SK-N-SH treated with all-trans-retinoic acid at 6 μM for 48 hours (cell line): ENCODE data around the gene FOXO4.

Experiments
- ATAC-seq: fragments of 200-7000 bp; cut with Tn5 transposase; 3 replicates; pipeline ENCODE4 v1.9.1; 2020; ENCODE audit warnings: mild to moderate bottlenecking, moderate library complexity
- ARNTL ChIP-seq: fragments of 450-650 bp; formaldehyde crosslinking; IDR thresholded peaks from 2 replicates; pipeline ENCODE4 v1.5.0; 2020; ENCODE audit warnings: low read depth, mild to moderate bottlenecking, moderate library complexity, borderline replicate concordance
- BACH2 ChIP-seq: fragments of 250-450 bp; sonication (Bioruptor Pico); IDR thresholded peaks from 2 replicates; pipeline ENCODE4 v1.9.0; 2021; ENCODE audit warnings: mild to moderate bottlenecking, borderline replicate concordance
- CREB5 ChIP-seq: fragments of 250-450 bp; sonication (Bioruptor Pico); IDR thresholded peaks from 2 replicates; pipeline ENCODE4 v1.5.1; 2020; ENCODE audit warnings: low read depth, mild to moderate bottlenecking, moderate library complexity
- CSRNP3 ChIP-seq: fragments of 250-450 bp; sonication (Bioruptor Pico); IDR thresholded peaks from 2 replicates; pipeline ENCODE4 v1.5.1; 2021; ENCODE audit warnings: mild to moderate bottlenecking, moderate library complexity
- ESRRG ChIP-seq: fragments of 250-450 bp; sonication (Bioruptor Pico); IDR thresholded peaks from 2 replicates; pipeline ENCODE4 v1.6.1; 2021; ENCODE audit warnings: mild to moderate bottlenecking
- GLIS3 ChIP-seq: fragments of 250-450 bp; sonication (Bioruptor Pico); IDR thresholded peaks from 2 replicates; pipeline ENCODE4 v1.5.0; 2020; ENCODE audit warnings: mild to moderate bottlenecking, moderate library complexity
- PPARA ChIP-seq: fragments of 250-450 bp; sonication (Bioruptor Pico); IDR thresholded peaks from 2 replicates; pipeline ENCODE4 v1.5.0; 2020; ENCODE audit warnings: mild to moderate bottlenecking, borderline replicate concordance
- RARB ChIP-seq: fragments of 250-450 bp; sonication (Bioruptor Pico); IDR thresholded peaks from 2 replicates; pipeline ENCODE4 v1.8.0; 2021; ENCODE audit warnings: mild to moderate bottlenecking, moderate library complexity
- SNAI2 ChIP-seq: fragments of 250-450 bp; sonication (Bioruptor Pico); IDR thresholded peaks from 2 replicates; pipeline ENCODE4 v1.5.0; 2020; ENCODE audit warnings: mild to moderate bottlenecking, moderate library complexity
- TCF4 ChIP-seq: fragments of 250-450 bp; sonication (Bioruptor Pico); IDR thresholded peaks from 2 replicates; pipeline ENCODE4 v1.8.0; 2021; ENCODE audit warnings: mild to moderate bottlenecking, moderate library complexity, borderline replicate concordance
- ZC3H10 ChIP-seq: fragments of 250-450 bp; sonication (Bioruptor Pico); IDR thresholded peaks from 2 replicates; pipeline ENCODE4 v1.5.1; 2021; ENCODE audit warnings: mild to moderate bottlenecking, moderate library complexity
- ZFP30 ChIP-seq: fragments of 450-650 bp; formaldehyde crosslinking; IDR thresholded peaks from 2 replicates; pipeline ENCODE4 v1.5.0; 2022; ENCODE audit warnings: mild to moderate bottlenecking, moderate library complexity
- ZNF565 ChIP-seq: fragments of 450-650 bp; formaldehyde crosslinking; conservative IDR thresholded peaks from 2 replicates; pipeline ENCODE4 v1.5.0; 2020; ENCODE audit warnings: low read depth, mild to moderate bottlenecking, moderate library complexity
- ZNF70 ChIP-seq: fragments of 450-650 bp; formaldehyde crosslinking; IDR thresholded peaks from 2 replicates; pipeline ENCODE4 v1.5.0; 2020; ENCODE audit warnings: mild to moderate bottlenecking, moderate library complexity
- ZNF8 ChIP-seq: fragments of 450-650 bp; formaldehyde crosslinking; IDR thresholded peaks from 2 replicates; pipeline ENCODE4 v1.5.0; 2020; ENCODE audit warnings: mild to moderate bottlenecking, moderate library complexity
- TF ChIP-seq, protein P1 (sequence below): fragments of 250-450 bp; sonication (Bioruptor Pico); IDR thresholded peaks from 2 replicates; pipeline ENCODE4 v1.5.0; 2020; ENCODE audit warnings: mild to moderate bottlenecking, moderate library complexity
- TF ChIP-seq, protein P2 (sequence below): fragments of 250-450 bp; sonication (Bioruptor Pico); IDR thresholded peaks from 2 replicates; pipeline ENCODE4 v1.8.0; 2021; ENCODE audit warnings: low read depth, mild to moderate bottlenecking, moderate library complexity, borderline replicate concordance

FOXO4 gene

GRCh38 chrX:71082822-71083221, 12.8 kb upstream of the FOXO4 start:
- ATAC-seq, result no peak
- TF ChIP-seq GLIS3 (CRISPR knock-in tag) (no peak), CSRNP3 (no peak), PPARA (CRISPR knock-in tag) (no peak), BACH2 (no peak), ZC3H10 (CRISPR knock-in tag) (no peak), ESRRG (CRISPR knock-in tag) (no peak), TCF4 (CRISPR knock-in tag) (no peak), SNAI2 (CRISPR knock-in tag) (no peak), ARNTL (CRISPR knock-in tag) (no peak), ZNF70 (no peak), ZNF565 (CRISPR knock-in tag) (no peak)
- TF ChIP-seq, protein P1, sequence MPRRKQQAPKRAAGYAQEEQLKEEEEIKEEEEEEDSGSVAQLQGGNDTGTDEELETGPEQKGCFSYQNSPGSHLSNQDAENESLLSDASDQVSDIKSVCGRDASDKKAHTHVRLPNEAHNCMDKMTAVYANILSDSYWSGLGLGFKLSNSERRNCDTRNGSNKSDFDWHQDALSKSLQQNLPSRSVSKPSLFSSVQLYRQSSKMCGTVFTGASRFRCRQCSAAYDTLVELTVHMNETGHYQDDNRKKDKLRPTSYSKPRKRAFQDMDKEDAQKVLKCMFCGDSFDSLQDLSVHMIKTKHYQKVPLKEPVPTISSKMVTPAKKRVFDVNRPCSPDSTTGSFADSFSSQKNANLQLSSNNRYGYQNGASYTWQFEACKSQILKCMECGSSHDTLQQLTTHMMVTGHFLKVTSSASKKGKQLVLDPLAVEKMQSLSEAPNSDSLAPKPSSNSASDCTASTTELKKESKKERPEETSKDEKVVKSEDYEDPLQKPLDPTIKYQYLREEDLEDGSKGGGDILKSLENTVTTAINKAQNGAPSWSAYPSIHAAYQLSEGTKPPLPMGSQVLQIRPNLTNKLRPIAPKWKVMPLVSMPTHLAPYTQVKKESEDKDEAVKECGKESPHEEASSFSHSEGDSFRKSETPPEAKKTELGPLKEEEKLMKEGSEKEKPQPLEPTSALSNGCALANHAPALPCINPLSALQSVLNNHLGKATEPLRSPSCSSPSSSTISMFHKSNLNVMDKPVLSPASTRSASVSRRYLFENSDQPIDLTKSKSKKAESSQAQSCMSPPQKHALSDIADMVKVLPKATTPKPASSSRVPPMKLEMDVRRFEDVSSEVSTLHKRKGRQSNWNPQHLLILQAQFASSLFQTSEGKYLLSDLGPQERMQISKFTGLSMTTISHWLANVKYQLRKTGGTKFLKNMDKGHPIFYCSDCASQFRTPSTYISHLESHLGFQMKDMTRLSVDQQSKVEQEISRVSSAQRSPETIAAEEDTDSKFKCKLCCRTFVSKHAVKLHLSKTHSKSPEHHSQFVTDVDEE (CRISPR knock-in tag), result no peak

DNA sequence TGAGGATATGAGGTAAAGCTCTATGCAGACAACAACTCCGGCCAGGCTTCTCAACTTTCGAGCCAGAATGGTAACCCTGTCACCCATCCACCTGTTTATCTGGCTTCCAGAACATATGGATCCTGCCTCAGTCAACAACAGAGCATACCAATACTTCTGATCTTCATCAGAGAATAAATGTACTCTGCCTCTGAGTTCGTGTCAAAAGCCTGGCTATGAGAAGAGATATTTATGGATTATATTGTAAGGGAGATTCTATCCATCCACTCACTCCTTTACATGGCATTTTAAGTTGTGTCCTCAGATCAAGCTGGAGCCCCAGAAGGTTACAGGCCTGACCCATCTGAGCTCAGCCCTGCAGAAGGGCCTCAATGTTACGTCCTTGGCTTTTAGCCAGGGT, 9.8 kb upstream of the FOXO4 start:
- ATAC-seq, result no peak
- TF ChIP-seq ZNF70 (no peak), TCF4 (CRISPR knock-in tag) (no peak), BACH2 (no peak), ZFP30 (no peak), RARB (CRISPR knock-in tag) (no peak), ARNTL (CRISPR knock-in tag) (no peak), ZC3H10 (CRISPR knock-in tag) (no peak), CREB5 (CRISPR knock-in tag) (no peak), GLIS3 (CRISPR knock-in tag) (no peak), SNAI2 (CRISPR knock-in tag) (no peak), ZNF8 (CRISPR knock-in tag) (no peak)
- TF ChIP-seq, protein P2, sequence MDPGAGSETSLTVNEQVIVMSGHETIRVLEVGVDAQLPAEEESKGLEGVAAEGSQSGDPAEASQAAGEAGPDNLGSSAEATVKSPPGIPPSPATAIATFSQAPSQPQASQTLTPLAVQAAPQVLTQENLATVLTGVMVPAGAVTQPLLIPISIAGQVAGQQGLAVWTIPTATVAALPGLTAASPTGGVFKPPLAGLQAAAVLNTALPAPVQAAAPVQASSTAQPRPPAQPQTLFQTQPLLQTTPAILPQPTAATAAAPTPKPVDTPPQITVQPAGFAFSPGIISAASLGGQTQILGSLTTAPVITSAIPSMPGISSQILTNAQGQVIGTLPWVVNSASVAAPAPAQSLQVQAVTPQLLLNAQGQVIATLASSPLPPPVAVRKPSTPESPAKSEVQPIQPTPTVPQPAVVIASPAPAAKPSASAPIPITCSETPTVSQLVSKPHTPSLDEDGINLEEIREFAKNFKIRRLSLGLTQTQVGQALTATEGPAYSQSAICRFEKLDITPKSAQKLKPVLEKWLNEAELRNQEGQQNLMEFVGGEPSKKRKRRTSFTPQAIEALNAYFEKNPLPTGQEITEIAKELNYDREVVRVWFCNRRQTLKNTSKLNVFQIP (CRISPR knock-in tag), result no peak
- TF ChIP-seq, protein P1 (CRISPR knock-in tag), result no peak

GRCh38 chrX:71091263-71091662, 4.4 kb upstream of the FOXO4 start:
- TF ChIP-seq ZNF70, result no peak
- TF ChIP-seq ZNF565 (CRISPR knock-in tag), result no peak
- TF ChIP-seq, protein P2 (CRISPR knock-in tag), result no peak
- TF ChIP-seq SNAI2 (CRISPR knock-in tag), result no peak
- TF ChIP-seq, all 23 proteins: peak for 0
- no peak for ATAC-seq
